Cardiac fibroblast (primary cell): Measurements from ENCODE around the gene HBZ.
"Not testable (repeated sequence)": the region's sequence is repeated elsewhere in the genome, so short reads cannot be mapped to it uniquely, and the experiment has no call there.

ENCODE experiments used
- DNase-seq, 2 donors: peaks; one replicate each; pipeline versions ENCODE4 v3.0.0 to v3.0.0-alpha.2; 2010; ENCODE audit warnings: low read depth in 2 of 2
- H3K4me3 ChIP-seq, 2 donors: replicated peaks in 1 of 2; 1 replicate in 1 of 2; 2 replicates in 1 of 2; pipeline ENCODE4 v1.5.1; 2011; ENCODE audit warnings: low read depth in 2 of 2, low read length in 2 of 2, mild to moderate bottlenecking in 2 of 2, moderate library complexity in 1 of 2
- CTCF ChIP-seq: IDR thresholded peaks from one replicate; pipeline ENCODE4 v1.5.1; 2011; ENCODE audit warnings: low read depth, mild to moderate bottlenecking, low read length, inconsistent platforms

The HBZ gene

GRCh38 chr16:160691-161190 is 8.3 kb downstream of the HBZ start:
- H3K4me3 ChIP-seq = no peak overlapping the region
- no peak for DNase-seq
- no peak for TF ChIP-seq CTCF

GRCh38 chr16:162271-162991 is 10.0 kb downstream of the HBZ start:
- H3K4me3 ChIP-seq = no peak overlapping the region
- no peak for TF ChIP-seq CTCF
- DNase-seq = no peak

- not testable (repeated sequence) for H3K4me3 ChIP-seq, DNase-seq
Observed at GRCh38 chr16:163139-163538, 10.7 kb downstream of the HBZ start.

GRCh38 chr16:163696-164095 is 11.3 kb downstream of the HBZ start:
- not testable (repeated sequence) for DNase-seq, H3K4me3 ChIP-seq

- H3K4me3 ChIP-seq = not testable (repeated sequence)
Observed at GRCh38 chr16:164134-164823, 11.8 kb downstream of the HBZ start.

GRCh38 chr16:164827-165538 is 12.5 kb downstream of the HBZ start:
- no peak overlapping the region for H3K4me3 ChIP-seq
- no peak for TF ChIP-seq CTCF
- no peak for DNase-seq

More at GRCh38 chr16:164134-164823, 11.8 kb downstream of the HBZ start:
- DNase-seq = not testable (repeated sequence)

GRCh38 chr16:165539-166374 is 13.3 kb downstream of the HBZ start, which contains the start of gene HBM:
HBM (plus strand) TSS chr16:165978; CDS start chr16:165998, 20 bp downstream.
- H3K4me3 ChIP-seq = no peak within 1 kb of the TSS
- no peak for DNase-seq

More at GRCh38 chr16:165539-166374, 13.3 kb downstream of the HBZ start, which contains the start of gene HBM:
- no peak for TF ChIP-seq CTCF
